Uterus (tissue), 2 donors: ENCODE results near the gene CHRNA5.

Experiments used
- CTCF ChIP-seq, 4 experiments: fragments of 200-600 bp in 2 of 4; fragments of 450-650 bp in 2 of 4; sonication (generic) in 2 of 4; IDR thresholded peaks; one replicate each; pipeline ENCODE4 v1.5.1; 2016 to 2019; ENCODE audit warnings: antibody characterized with exemption in 4 of 4, mild to moderate bottlenecking in 2 of 4, moderate library complexity in 1 of 4
- POLR2A ChIP-seq, 2 donors: fragments of 450-650 bp; IDR thresholded peaks; one replicate each; pipeline ENCODE4 v1.6.1; 2016; ENCODE audit warnings: antibody characterized with exemption in 2 of 2, mild to moderate bottlenecking in 1 of 2, moderate library complexity in 1 of 2

GRCh38 chr15:78542647-78543046 lies 22.7 kb upstream of the CHRNA5 start:
- no peak for TF ChIP-seq CTCF (IDR thresholded peaks at IDR 0.05)
- no peak for TF ChIP-seq POLR2A (IDR thresholded peaks at IDR 0.05)
